ENCODE data around the gene PLXNA2.

The PLXNA2 gene

DNA sequence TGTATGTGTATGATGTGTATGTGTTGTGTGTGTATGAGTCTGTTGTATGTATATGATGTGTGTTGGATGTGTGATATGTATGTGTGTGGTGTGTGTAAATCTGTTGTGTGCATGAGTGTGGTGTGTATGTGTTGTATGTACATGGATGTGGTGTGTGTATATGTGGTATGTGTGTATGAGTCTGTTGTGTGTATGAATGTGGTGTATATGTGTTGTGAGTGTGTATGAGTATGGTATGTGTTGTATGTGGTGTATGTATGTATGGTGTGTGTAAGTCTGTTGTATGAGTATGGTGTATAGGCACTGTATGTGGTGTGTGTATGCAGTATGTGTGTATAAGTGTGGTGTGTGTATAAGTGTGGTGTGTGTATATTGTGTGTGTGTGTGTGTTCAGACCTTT is 95.0 kb downstream of the PLXNA2 start:
- H3K4me3 ChIP-seq (ENCODE audit: low read depth, low read length), result no peak overlapping the region

- H3K4me3 ChIP-seq (ENCODE audit: low read depth, low read length), result no peak overlapping the region
Measured at GRCh38 chr1:208148380-208148779, 95.8 kb downstream of the PLXNA2 start.

DNA sequence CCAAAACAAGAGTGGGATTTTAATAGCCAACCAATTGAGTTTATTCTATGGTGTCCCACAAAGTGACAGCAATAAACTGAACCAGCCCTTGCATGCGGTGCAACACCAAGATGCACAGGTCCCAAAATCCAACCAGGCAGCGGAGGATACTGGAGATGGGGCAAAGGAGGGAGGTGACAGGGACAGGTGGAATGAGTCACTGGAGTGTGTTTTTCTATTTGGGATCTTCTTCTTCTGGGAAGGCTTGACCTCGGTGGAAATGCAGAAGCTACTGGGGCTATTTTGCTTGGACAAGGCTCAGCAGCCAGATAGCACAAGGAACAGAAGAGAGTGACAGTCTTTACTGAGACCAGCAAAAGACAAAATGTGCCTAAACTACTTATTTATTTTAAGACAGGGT is 97.5 kb downstream of the PLXNA2 start:
- no peak overlapping the region for H3K4me3 ChIP-seq (ENCODE audit: low read depth, low read length)

GRCh38 chr1:208145167-208145566 is 99.0 kb downstream of the PLXNA2 start:
- no peak overlapping the region for H3K4me3 ChIP-seq (ENCODE audit: low read depth, low read length)

- H3K4me3 ChIP-seq (ENCODE audit: low read depth, low read length), result no peak overlapping the region
Measured at GRCh38 chr1:208142590-208143382, 101.4 kb downstream of the PLXNA2 start.

DNA sequence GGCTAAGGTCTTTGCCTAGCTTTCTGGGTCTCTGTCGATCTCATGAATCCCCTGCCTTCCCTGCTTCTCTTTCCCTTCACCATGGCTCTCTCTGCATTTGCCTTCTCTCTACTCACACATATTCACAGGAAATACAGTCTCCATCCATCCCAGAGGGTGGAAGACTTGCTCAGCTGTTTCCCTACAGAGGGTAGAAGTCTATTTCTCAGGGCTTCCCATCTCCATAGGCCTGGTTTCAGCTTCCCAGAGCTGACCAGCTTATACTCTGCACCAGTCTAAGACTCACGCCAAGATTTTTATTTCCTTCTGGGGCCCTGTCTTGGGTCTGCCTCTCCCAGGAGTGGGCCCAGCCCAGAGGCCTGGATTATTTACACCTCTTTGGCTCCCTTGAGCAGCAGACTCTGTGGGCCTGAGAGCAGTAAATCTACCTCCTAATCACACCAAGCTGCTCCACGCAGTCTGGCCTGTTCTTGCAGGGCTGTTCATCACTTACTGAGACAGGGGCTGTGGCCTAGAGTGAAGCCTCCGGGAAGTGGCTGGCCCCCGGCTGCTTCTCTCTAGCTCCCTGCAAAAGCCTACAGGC is 102.5 kb downstream of the PLXNA2 start:
- no peak overlapping the region for H3K4me3 ChIP-seq (ENCODE audit: low read depth, low read length)

DNA sequence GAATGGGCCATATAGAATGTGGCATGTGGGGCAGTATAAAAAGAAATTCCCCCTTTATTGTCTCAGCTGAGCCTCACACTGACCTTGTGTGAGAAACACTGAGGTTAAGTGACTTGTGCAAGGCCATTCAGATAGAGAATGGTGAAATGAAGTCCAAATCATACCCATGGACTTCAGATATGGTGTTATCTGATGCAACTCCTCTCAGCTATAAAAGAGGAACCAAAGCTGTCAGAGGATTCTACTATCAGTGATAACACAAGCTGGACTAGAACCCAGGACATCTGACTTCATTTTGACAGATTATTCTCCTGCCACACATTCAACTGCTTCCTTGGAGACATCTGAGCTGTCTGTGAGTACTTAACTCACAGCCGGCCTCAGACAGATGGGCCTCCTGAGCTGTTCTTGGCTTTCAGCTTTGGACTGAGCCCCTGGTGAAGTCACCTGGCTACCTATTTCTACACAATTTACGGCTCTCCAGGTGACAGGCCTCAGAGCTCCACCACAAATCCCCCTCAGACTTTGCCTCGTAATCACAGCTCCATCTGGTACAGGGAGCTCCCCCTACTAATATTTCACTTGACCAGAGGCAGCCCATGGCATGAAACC is 104.6 kb downstream of the PLXNA2 start:
- no peak overlapping the region for H3K4me3 ChIP-seq (ENCODE audit: low read depth, low read length)

DNA sequence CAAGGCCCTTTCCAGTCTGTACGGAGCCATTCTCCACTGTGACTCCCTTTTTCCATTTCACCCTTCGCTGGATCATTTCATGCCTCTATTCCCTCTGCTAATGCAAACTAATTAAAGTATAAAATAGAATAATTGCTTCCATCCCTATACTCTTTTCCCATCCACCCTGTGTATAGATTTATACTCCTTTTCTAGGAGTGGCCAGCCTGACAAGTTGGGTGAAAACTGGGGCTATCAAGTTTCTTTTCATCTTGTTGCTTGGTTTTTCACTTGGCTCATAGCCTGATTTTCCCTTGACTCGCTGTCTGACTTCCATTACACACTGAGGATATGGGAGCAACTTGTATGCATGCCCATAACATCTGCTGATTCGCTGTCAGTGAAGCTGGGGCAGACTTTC is 107.0 kb downstream of the PLXNA2 start:
- no peak overlapping the region for H3K4me3 ChIP-seq (ENCODE audit: low read depth, low read length)

- H3K4me3 ChIP-seq (ENCODE audit: low read depth, low read length), result no peak overlapping the region
Measured at GRCh38 chr1:208136459-208137182, 107.6 kb downstream of the PLXNA2 start.

GRCh38 chr1:208135354-208135753 is 108.8 kb downstream of the PLXNA2 start:
- H3K4me3 ChIP-seq (ENCODE audit: low read depth, low read length), result no peak overlapping the region

DNA sequence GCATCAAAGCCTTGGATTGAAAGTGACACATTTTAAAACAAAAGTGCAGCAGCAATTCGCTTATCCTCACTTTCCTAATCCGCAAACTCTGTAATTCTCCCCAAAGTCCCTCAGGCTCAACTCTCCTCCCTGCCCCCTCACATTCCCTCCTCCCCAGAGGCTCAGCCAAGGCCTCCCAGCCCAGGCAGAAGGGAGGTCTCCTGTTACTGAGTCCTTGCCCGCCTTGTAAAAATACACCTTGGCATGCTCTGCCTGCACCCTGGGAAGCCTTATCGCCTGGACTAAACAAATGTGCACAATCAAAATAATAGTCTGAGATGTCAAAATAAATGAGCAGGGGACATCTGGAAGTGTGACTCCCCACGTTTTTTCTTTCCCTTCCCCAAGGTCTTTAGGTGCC is 109.7 kb downstream of the PLXNA2 start:
- H3K4me3 ChIP-seq (ENCODE audit: low read depth, low read length), result no peak overlapping the region

DNA sequence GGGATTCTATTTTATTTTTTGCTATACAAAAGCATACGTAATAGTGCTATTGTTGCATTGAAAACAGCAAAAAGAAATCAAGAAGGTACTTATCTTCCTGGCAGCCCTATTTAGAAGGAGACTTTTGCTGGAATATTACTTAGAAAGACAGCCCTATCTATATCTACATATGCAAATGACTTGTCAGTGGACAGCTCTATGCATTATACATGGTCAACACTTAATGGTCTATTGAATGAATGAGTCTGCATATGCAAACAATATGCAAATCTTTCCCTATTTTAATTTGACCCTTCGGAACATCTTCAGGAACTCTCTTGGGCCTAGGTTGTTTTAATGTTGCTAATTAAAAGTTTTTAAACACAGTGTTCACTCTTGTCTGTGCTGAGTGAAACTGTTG is 110.8 kb downstream of the PLXNA2 start:
- H3K4me3 ChIP-seq (ENCODE audit: low read depth, low read length), result no peak overlapping the region

DNA sequence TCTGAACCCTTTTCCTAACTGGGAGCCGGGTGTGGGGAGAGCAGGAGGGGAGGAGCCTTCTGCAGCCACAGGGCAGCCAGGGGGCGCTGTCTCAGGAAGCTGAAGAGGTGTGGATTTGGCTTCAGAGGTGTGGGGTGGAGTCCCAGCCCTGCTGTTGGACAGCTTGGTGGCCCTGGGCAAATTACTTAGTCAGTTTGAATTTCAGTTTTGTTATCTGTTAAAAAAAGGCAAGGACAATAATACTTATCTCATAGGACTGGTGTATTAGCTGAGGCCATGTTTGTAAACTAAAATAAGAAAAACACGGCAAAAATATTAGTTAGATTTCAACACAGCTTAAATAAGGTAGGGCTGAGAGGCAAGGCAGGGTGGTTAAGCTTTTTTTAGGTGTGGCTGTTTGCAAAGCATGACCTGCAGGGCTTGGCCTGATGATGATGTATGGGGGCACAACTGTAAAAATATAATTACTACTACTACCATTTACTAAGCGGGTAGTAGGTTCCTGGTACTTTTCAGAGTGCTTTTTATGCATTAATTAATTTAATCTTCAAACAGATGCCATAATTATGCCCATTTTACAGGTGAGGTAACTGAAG is 111.8 kb downstream of the PLXNA2 start:
- H3K4me3 ChIP-seq (ENCODE audit: low read depth, low read length), result no peak overlapping the region

DNA sequence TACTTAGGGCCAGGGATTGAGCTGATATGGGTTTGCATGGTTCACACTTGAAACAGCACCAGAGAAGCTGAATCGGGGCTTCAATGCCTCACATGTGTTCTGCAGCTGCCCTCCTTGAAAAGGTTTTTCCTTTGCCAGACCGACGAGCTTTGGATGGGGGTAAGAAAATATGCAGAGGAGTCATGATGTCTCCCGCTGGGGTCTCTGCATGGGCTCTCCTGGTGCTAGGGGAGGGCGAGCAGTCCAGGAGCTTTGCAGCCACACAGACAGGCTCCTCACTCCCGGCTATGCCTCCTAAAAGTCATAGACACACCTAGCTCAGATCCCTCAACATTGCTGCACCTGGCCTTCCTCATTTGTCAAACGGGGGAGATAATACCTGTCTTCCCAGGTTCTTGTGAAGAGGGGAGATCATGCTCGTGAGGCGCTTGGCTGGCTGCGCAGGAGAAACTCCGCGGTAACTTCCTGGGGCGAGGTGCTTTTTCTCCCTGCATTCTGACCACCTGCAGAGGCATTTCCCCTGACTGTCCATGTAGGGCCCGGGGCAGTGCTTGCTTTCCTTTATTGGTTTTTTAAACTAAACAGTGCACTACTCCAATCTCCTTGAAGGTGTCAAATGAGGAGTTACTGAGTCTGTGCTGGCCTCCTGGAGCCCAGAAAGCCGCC is 112.4 kb downstream of the PLXNA2 start:
- no peak overlapping the region for H3K4me3 ChIP-seq (ENCODE audit: low read depth, low read length)

DNA sequence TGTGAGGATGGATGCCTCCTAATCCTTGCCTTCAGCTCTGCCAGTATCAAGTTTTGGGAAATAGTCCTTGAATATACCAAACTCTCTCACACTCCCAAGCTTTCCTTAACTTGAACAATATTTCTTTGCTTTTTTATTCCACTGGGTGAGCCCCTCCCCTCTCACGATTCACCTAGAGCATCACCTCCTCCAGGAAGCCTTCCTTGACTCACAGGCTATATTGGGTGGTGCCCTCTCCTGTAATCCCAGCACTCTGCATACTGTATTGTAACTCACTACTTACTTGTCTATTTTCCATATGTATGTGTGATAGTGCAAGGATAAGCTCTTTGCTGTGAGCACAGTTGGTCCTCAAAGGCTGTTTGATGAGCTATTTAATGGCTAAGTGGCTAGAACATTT is 114.7 kb downstream of the PLXNA2 start:
- no peak overlapping the region for H3K4me3 ChIP-seq (ENCODE audit: low read depth, low read length)

DNA sequence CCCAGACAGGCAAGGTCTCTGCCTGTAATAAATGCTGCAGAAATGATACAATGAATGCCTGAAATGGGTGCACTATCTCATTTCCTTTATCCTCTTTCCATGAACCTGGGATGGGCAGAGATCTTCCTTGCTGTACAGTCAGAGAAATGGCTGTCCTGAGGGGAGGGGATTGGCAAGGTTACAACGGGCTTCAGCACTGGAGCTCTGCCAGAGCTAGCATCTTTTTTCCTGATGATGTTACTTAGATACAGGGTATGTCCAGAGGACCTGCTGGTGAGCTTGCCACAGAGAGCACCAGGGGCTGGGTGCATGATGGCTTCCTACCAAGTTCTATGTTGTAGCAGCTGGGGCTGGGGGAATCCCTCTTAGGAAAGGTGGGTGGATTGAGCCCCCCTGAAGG is 115.1 kb downstream of the PLXNA2 start:
- H3K4me3 ChIP-seq (ENCODE audit: low read depth, low read length), result no peak overlapping the region

- H3K4me3 ChIP-seq (ENCODE audit: low read depth, low read length), result no peak overlapping the region
Measured at GRCh38 chr1:208127792-208128529, 116.2 kb downstream of the PLXNA2 start.

DNA sequence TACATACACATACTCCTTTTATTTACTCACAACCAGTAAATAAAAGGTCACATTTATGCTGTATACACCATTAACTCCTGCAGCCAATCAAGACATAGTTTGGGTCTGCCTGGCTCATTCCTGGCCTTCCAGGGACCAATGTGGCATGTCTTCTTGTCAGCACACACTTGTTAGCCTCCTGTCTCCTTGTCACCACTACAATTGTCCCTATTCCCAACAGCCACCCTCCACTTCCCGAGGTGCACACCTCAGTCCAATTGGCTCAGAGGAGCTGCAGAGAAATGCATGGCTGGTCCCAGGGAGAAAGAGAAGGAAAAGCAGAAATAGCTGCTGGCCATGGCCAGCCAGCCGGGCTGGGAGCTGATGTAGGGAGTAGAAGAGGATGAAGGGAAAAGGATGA is 116.9 kb downstream of the PLXNA2 start:
- H3K4me3 ChIP-seq (ENCODE audit: low read depth, low read length), result no peak overlapping the region

DNA sequence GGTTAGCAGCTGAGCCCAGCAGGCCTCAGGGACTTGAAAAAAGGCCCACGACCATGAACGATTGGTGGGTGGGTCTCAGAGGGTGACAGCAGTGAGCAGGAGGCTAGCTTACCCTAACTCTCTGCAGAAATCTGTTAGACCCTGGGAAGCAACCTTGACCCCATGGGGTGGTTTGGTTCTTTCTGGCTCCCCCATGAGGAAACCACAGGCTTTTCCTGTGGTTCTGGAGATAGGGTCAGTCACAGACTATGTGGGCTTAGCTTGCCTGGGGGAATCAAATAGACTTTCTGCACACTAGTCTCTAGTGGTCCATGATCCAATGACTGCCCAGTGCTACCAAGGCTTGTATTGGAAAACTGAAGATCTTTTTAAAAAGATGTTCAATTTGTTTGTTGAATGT is 118.1 kb downstream of the PLXNA2 start:
- no peak overlapping the region for H3K4me3 ChIP-seq (ENCODE audit: low read depth, low read length)

Measured in iPS-11a (cell line).